Glutamatergic neuron (in vitro differentiated cells): Measurements from ENCODE around the gene PPIL6. TPM values are rescaled to one million over a fixed set of nuclear protein-coding genes. Genes with fewer than 3 reads are reported as not detected.

Experiments
- DNase-seq: peaks from one replicate; pipeline ENCODE4 v3.0.0; 2022
- H3K27ac Mint-ChIP-seq: one replicate; pipeline ENCODE4 v1.8.0; 2020; ENCODE audit warnings: mild to moderate bottlenecking, mixed read lengths, inconsistent platforms; ENCODE audit not compliant: unreplicated experiment
- H3K27me3 Mint-ChIP-seq: one replicate; pipeline ENCODE4 v1.8.0; 2020; ENCODE audit warnings: mild to moderate bottlenecking, moderate library complexity, mixed read lengths, inconsistent platforms; ENCODE audit not compliant: unreplicated experiment
- H3K36me3 Mint-ChIP-seq: one replicate; pipeline ENCODE4 v1.8.0; 2020; ENCODE audit warnings: mild to moderate bottlenecking, mixed read lengths, inconsistent platforms; ENCODE audit not compliant: unreplicated experiment
- H3K4me1 Mint-ChIP-seq: one replicate; pipeline ENCODE4 v1.8.0; 2020; ENCODE audit warnings: mild to moderate bottlenecking, low read depth, mixed read lengths, inconsistent platforms; ENCODE audit not compliant: unreplicated experiment
- H3K4me3 Mint-ChIP-seq: one replicate; pipeline ENCODE4 v1.8.0; 2020; ENCODE audit warnings: mild to moderate bottlenecking, mixed read lengths, inconsistent platforms; ENCODE audit not compliant: unreplicated experiment
- H3K9me3 Mint-ChIP-seq: one replicate; pipeline ENCODE4 v1.8.0; 2020; ENCODE audit warnings: mild to moderate bottlenecking, moderate library complexity, mixed read lengths, inconsistent platforms; ENCODE audit not compliant: unreplicated experiment
- CTCF ChIP-seq: fragments of 200-600 bp; sonication (generic); IDR thresholded peaks from one replicate; pipeline ENCODE4 v1.5.0; 2021; ENCODE audit not compliant: partially characterized antibody, unreplicated experiment
- total RNA-seq: library from RNA; stranded (reverse); fragmentation: NEBNext Ultra II Directional; extraction: Animal tissue kit (Norgen Biotek cat#: 25700); gene quantifications from one replicate; pipeline ENCODE4 v1.2.1, GENCODE V29; 2021; ENCODE audit not compliant: unreplicated experiment

PPIL6 gene
- total RNA-seq, 1 donor from 2014 or later: 0.83 TPM

GRCh38 chr6:109483735-109484057, 43.3 kb upstream of the PPIL6 start:
- H3K27me3 Mint-ChIP-seq: peaks cover 6% of the 10 kb centered on the region
- peak overlapping the region; percentile 40 for H3K27ac Mint-ChIP-seq
- H3K4me3 Mint-ChIP-seq: peak overlapping the region; percentile 89
- H3K4me1 Mint-ChIP-seq: peaks cover 7% of the 10 kb centered on the region
- H3K36me3 Mint-ChIP-seq: peaks cover 3% of the 10 kb centered on the region
- peaks cover 3% of the 10 kb centered on the region for H3K9me3 Mint-ChIP-seq
- no peak for DNase-seq
- TF ChIP-seq CTCF: no peak

GRCh38 chr6:109482905-109483734, 42.7 kb upstream of the PPIL6 start, which contains the start of gene ZBTB24:
ZBTB24 (minus strand) TSS chr6:109483219; CDS start chr6:109482026, 1,193 bp downstream.
- Mint-ChIP-seq H3K9me3 (peaks cover 3% of the 10 kb centered on the region), H3K4me1 (peaks cover 8% of the 10 kb centered on the region), H3K4me3 (peak within 1 kb of the TSS; percentile 94), H3K27me3 (peaks cover 6% of the 10 kb centered on the region), H3K27ac (peak within 1 kb of the TSS; percentile 40), H3K36me3 (peaks cover 3% of the 10 kb centered on the region)
- TF ChIP-seq CTCF: no peak
- peak; percentile 92 for DNase-seq

GRCh38 chr6:109480993-109481480, 40.6 kb upstream of the PPIL6 start:
- no peak for DNase-seq
- Mint-ChIP-seq H3K4me3 (peak overlapping the region; percentile 3), H3K9me3 (peaks cover 3% of the 10 kb centered on the region), H3K27ac (no peak overlapping the region), H3K36me3 (peaks cover 3% of the 10 kb centered on the region), H3K4me1 (peaks cover 8% of the 10 kb centered on the region), H3K27me3 (peaks cover 6% of the 10 kb centered on the region)
- TF ChIP-seq CTCF: no peak

- Mint-ChIP-seq H3K4me1 (peaks cover 8% of the 10 kb centered on the region), H3K9me3 (no peaks in the 10 kb centered on the region), H3K27ac (no peak overlapping the region), H3K27me3 (peaks cover 2% of the 10 kb centered on the region), H3K36me3 (peaks cover 3% of the 10 kb centered on the region), H3K4me3 (peak overlapping the region; percentile 50)
- no peak for DNase-seq
- TF ChIP-seq CTCF: no peak
Observed at GRCh38 chr6:109478841-109479624, 38.6 kb upstream of the PPIL6 start.
